Right renal cortex interstitium (tissue), 3 donors: ENCODE results near the gene PROM2. TPM values are rescaled to one million over a fixed set of nuclear protein-coding genes. Genes with fewer than 3 reads are reported as not detected.
"Not testable (repeated sequence)": the region's sequence is repeated elsewhere in the genome, so short reads cannot be mapped to it uniquely, and the experiment has no call there.

Experiments
- DNase-seq, 3 donors: peaks; one replicate each; pipeline ENCODE4 v3.0.0-alpha.2; 2013; ENCODE audit warnings: low read depth in 3 of 3, low spot score in 2 of 3
- polyA plus RNA-seq, 3 donors: library from polyadenylated mRNA; unstranded; fragments of 120-200 nt; gene quantifications; one replicate each; pipeline ENCODE4 v1.2.1, GENCODE V29; 2013; ENCODE audit not compliant: insufficient read length in 3 of 3

Gene PROM2
- polyA plus RNA-seq, 3 donors: 22.8 to 34.5 (median 31.0) TPM

GRCh38 chr2:95268211-95269035 lies 5.8 kb upstream of the PROM2 start:
- no peak for DNase-seq

GRCh38 chr2:95269036-95269680 lies 5.1 kb upstream of the PROM2 start:
- no peak for DNase-seq

- not testable (repeated sequence) for DNase-seq
These were observed 4.5 kb upstream of the PROM2 start for GRCh38 chr2:95269745-95270144.

- no peak for DNase-seq
These were observed 3.6 kb upstream of the PROM2 start for GRCh38 chr2:95270541-95271081.

- no peak for DNase-seq
These were observed 2.8 kb upstream of the PROM2 start for GRCh38 chr2:95271381-95271971.

- no peak for DNase-seq
These were observed 1.9 kb upstream of the PROM2 start for GRCh38 chr2:95272299-95272751.

GRCh38 chr2:95272781-95273180 lies 1.5 kb upstream of the PROM2 start:
- no peak for DNase-seq

GRCh38 chr2:95273566-95274290 lies 521 bp upstream of the PROM2 start:
- DNase-seq: no peak

- no peak for DNase-seq
These were observed 884 bp downstream of the PROM2 start for GRCh38 chr2:95275151-95275515.

- no peak for DNase-seq
These were observed 1.5 kb downstream of the PROM2 start for GRCh38 chr2:95275601-95276243.

- DNase-seq: no peak
These were observed 2.1 kb downstream of the PROM2 start for GRCh38 chr2:95276244-95276887.

- DNase-seq: no peak
These were observed 2.6 kb downstream of the PROM2 start for GRCh38 chr2:95276888-95277245.

- no peak for DNase-seq
These were observed 3.1 kb downstream of the PROM2 start for GRCh38 chr2:95277246-95277906.

GRCh38 chr2:95278051-95278471 lies 3.8 kb downstream of the PROM2 start:
- DNase-seq: no peak

- DNase-seq: no peak
These were observed 4.5 kb downstream of the PROM2 start for GRCh38 chr2:95278637-95279225.

- DNase-seq: no peak
These were observed 5.3 kb downstream of the PROM2 start for GRCh38 chr2:95279435-95280035.

- no peak for DNase-seq
These were observed 6.8 kb downstream of the PROM2 start for GRCh38 chr2:95281071-95281470.

GRCh38 chr2:95281786-95282185 lies 7.5 kb downstream of the PROM2 start:
- no peak for DNase-seq

- no peak for DNase-seq
These were observed 8.2 kb downstream of the PROM2 start for GRCh38 chr2:95282458-95282857.
